A549 (cell line): ENCODE measurements around the gene TRUB1. TPM values are rescaled to one million over a fixed set of nuclear protein-coding genes. Genes with fewer than 3 reads are reported as not detected.

Source experiments
- ATAC-seq, 2 experiments: fragments of 200-7000 bp in 1 of 2; fragments of >200 bp in 1 of 2; cut with Nextera tagmentation in 1 of 2; cut with Tn5 transposase in 1 of 2; 3 replicates each; pipeline versions ENCODE4 v1.8.0 to v1.9.1; 2018 to 2020; ENCODE audit warnings: mild to moderate bottlenecking in 1 of 2, moderate library complexity in 1 of 2
- CTCF ChIA-PET: fragments of 300-600 bp; sonication (Branson Sonifier 250); formaldehyde crosslinking; extraction: SDS; loops from one replicate; lab custom pipeline; 2021; ENCODE audit warnings: antibody characterized with exemption, inconsistent platforms; lab: Yijun Ruan, JAX
- POLR2A ChIA-PET: fragments of 350-600 bp; formaldehyde crosslinking; extraction: SDS; loops from one replicate; lab custom pipeline; 2021; ENCODE audit warnings: antibody characterized with exemption, inconsistent platforms; lab: Yijun Ruan, JAX
- DNase-seq, 2 experiments: peaks; one replicate each; pipeline versions ENCODE4 v3.0.0 to v3.0.0-alpha.2; 2011 to 2016; ENCODE audit warnings: low read depth in 1 of 2, low spot score in 1 of 2
- FAIRE-seq: peaks from 2 replicates; lab custom pipeline; 2011; peaks lifted over from hg19 to GRCh38; lab: Jason Lieb, UNC
- H3K27ac ChIP-seq, 2 experiments: fragments of >200 bp; sonication (Bioruptor Twin); formaldehyde crosslinking; 3 replicates each; pipeline ENCODE4 v1.5.1; 2016 to 2017
- H3K4me1 ChIP-seq: fragments of >200 bp; sonication (Bioruptor Twin); formaldehyde crosslinking; 3 replicates; pipeline ENCODE4 v1.6.1; 2016
- H3K4me2 ChIP-seq: fragments of >200 bp; sonication (Bioruptor Twin); formaldehyde crosslinking; 3 replicates; pipeline ENCODE4 v1.6.1; 2016
- H3K4me3 ChIP-seq: fragments of >200 bp; sonication (Bioruptor Twin); formaldehyde crosslinking; 3 replicates; pipeline ENCODE4 v1.5.1; 2016
- H3K9me3 ChIP-seq: fragments of >200 bp; sonication (Bioruptor Twin); formaldehyde crosslinking; 3 replicates; pipeline ENCODE4 v1.6.1; 2016
- BHLHE40 ChIP-seq: IDR thresholded peaks from 2 replicates; pipeline ENCODE4 v1.6.1; 2012; ENCODE audit warnings: low read depth, low read length, inconsistent platforms
- CEBPB ChIP-seq, 2 experiments: fragments of >200 bp in 1 of 2; sonication (Bioruptor Twin) in 1 of 2; formaldehyde crosslinking in 1 of 2; IDR thresholded peaks; 2 replicates each; pipeline ENCODE4 v1.6.1; 2012 to 2016
- CHD4 ChIP-seq: fragments of 200-600 bp; sonication (generic); IDR thresholded peaks from 2 replicates; pipeline ENCODE4 v1.6.1; 2016; ENCODE audit warnings: antibody characterized with exemption, mild to moderate bottlenecking, borderline replicate concordance
- EHF ChIP-seq: fragments of 250-450 bp; sonication (Bioruptor Pico); IDR thresholded peaks from 2 replicates; pipeline ENCODE4 v1.5.0; 2020; ENCODE audit warnings: mild to moderate bottlenecking
- ESRRA ChIP-seq: fragments of 150-350 bp; IDR thresholded peaks from 2 replicates; pipeline ENCODE4 v1.6.1; 2014; ENCODE audit warnings: mild to moderate bottlenecking, low read length, borderline replicate concordance
- FOSB ChIP-seq: fragments of 250-450 bp; sonication (Bioruptor Pico); IDR thresholded peaks from 2 replicates; pipeline ENCODE4 v1.5.0; 2020; ENCODE audit warnings: mild to moderate bottlenecking, moderate library complexity
- FOSL2 ChIP-seq, 2 experiments: fragments of 450-650 bp in 1 of 2; fragments of >200 bp in 1 of 2; sonication (Bioruptor Twin) in 1 of 2; formaldehyde crosslinking; IDR thresholded peaks; 2 replicates each; pipeline versions ENCODE4 v1.5.0 to v1.6.1; 2016 to 2020; ENCODE audit warnings: mild to moderate bottlenecking in 1 of 2, moderate library complexity in 1 of 2
- HDAC2 ChIP-seq: fragments of 200-600 bp; sonication (generic); IDR thresholded peaks from 2 replicates; pipeline ENCODE4 v1.6.1; 2016
- HOXA7 ChIP-seq: fragments of 250-450 bp; sonication (Bioruptor Pico); IDR thresholded peaks from 2 replicates; pipeline ENCODE4 v1.5.0; 2020; ENCODE audit warnings: mild to moderate bottlenecking, moderate library complexity
- HOXB13 ChIP-seq: fragments of 250-450 bp; sonication (Bioruptor Pico); IDR thresholded peaks from 2 replicates; pipeline ENCODE4 v1.5.0; 2020; ENCODE audit warnings: low read depth, mild to moderate bottlenecking, moderate library complexity
- KDM5A ChIP-seq: fragments of 200-600 bp; sonication (generic); IDR thresholded peaks from 2 replicates; pipeline ENCODE4 v1.6.1; 2016; ENCODE audit warnings: antibody characterized with exemption, mild to moderate bottlenecking
- MAZ ChIP-seq: fragments of 150-350 bp; IDR thresholded peaks from 2 replicates; pipeline ENCODE4 v1.6.1; 2014; ENCODE audit warnings: antibody characterized with exemption, low read depth, low read length, borderline replicate concordance
- RAD21 ChIP-seq, 2 experiments: fragments of >200 bp in 1 of 2; sonication (Bioruptor Twin) in 1 of 2; formaldehyde crosslinking in 1 of 2; IDR thresholded peaks in 1 of 2; conservative IDR thresholded peaks in 1 of 2; 2 replicates in 1 of 2; 3 replicates in 1 of 2; pipeline ENCODE4 v1.6.1; 2012 to 2018; ENCODE audit warnings: inconsistent platforms in 1 of 2
- ZC3H11A ChIP-seq: fragments of 450-650 bp; IDR thresholded peaks from 2 replicates; pipeline ENCODE4 v1.6.1; 2014; ENCODE audit warnings: antibody characterized with exemption, mild to moderate bottlenecking
- ZFP36 ChIP-seq: fragments of 450-650 bp; IDR thresholded peaks from 2 replicates; pipeline ENCODE4 v1.6.1; 2014; ENCODE audit warnings: borderline replicate concordance; ENCODE audit not compliant: partially characterized antibody
- WGBS: methylation state at CpG from one replicate; pipeline ENCODE4 v1.1.6; 2017; ENCODE audit errors: missing lambda C conversion rate; 5-methylcytosine and 5-hydroxymethylcytosine counted together
- polyA plus RNA-seq, 4 experiments: library from polyadenylated mRNA; depleted of rRNA in 3 of 4; stranded (reverse); fragments of >200 nt; fragmentation: RNase III in 1 of 4; extraction: RNeasy Plus Mini Kit Qiagen cat#74134 plus additional on column Dnase treatment in 1 of 4; gene quantifications; 2 replicates in 3 of 4; 3 replicates in 1 of 4; pipeline ENCODE4 v1.2.3, GENCODE V29; 2011 to 2017
- TF ChIP-seq, protein P1 (sequence below): fragments of 150-350 bp; IDR thresholded peaks from 2 replicates; pipeline ENCODE4 v1.6.1; 2014; ENCODE audit warnings: low read depth, mild to moderate bottlenecking, low read length
- TF ChIP-seq, protein P2 (sequence below): IDR thresholded peaks from 2 replicates; pipeline ENCODE4 v1.6.1; 2012; ENCODE audit warnings: low read depth, borderline replicate concordance
- TF ChIP-seq, protein P3 (sequence below): fragments of >200 bp; sonication (Bioruptor Twin); formaldehyde crosslinking; IDR thresholded peaks from 3 replicates; pipeline ENCODE4 v1.6.1; 2016
- TF ChIP-seq, protein P4 (sequence below): IDR thresholded peaks from 2 replicates; pipeline ENCODE4 v1.6.1; 2012
- TF ChIP-seq, protein P5 (sequence below): fragments of 200-600 bp; sonication (generic); IDR thresholded peaks from 2 replicates; pipeline ENCODE4 v1.6.1; 2016; ENCODE audit warnings: antibody characterized with exemption, mild to moderate bottlenecking, moderate library complexity

Gene TRUB1
- polyA plus RNA-seq, 2 of the 4 experiments (the other 2 are of a cell fraction) = 19.5 to 40.4 TPM

DNA sequence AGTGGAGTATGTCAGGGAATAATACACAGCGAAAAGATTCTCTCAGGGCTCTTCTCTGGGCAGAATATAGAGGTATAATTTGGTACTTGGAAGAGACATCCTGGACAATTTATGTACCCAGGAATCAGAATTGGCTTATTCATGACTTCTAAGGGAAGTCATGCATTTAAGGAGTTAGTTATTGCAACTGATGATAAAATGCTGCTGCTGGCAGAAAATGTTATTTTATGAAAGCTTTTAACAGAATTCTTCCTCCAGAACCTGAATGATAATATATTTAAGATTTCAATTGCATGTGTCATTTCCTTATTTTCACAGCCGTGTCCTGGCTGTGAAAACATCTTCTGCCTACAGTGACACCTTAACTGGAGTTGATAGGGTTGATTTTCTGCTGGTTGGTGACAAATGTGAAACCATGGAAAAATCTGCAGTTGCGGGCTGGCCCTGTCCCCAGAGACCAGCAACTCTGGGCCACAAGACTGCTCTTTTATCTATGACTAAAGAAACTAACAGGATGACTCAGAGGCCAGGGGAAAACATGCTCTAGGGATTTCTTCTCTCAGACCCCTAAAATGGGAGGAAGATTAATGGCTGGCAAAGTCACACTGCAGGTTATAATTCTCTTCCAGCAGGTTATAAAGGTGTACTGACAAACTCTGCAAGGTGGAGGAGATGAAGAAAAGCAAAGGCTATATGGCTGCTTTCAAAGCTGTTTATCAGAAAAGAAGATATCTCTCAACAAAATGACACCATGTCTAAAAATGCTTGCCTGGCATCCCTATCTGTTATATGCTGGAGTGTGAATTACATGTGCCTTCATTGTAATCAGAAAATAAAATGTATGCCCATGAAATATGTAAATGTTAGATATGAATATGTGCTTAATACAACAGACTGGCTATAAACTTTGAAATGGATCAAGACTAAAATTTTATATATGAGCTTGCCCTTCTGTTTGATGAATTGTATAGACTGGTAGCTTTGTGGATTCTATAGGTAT lies 12.1 kb upstream of the TRUB1 start:
- no peak for TF ChIP-seq FOSL2 (IDR thresholded peaks at IDR 0.05)
- peak; percentile 49; the same call in 1 of the 2 replicates for TF ChIP-seq FOSL2 (CRISPR knock-in tag; IDR thresholded peaks at IDR 0.05)
- TF ChIP-seq BHLHE40 = no peak
- TF ChIP-seq, protein P1, sequence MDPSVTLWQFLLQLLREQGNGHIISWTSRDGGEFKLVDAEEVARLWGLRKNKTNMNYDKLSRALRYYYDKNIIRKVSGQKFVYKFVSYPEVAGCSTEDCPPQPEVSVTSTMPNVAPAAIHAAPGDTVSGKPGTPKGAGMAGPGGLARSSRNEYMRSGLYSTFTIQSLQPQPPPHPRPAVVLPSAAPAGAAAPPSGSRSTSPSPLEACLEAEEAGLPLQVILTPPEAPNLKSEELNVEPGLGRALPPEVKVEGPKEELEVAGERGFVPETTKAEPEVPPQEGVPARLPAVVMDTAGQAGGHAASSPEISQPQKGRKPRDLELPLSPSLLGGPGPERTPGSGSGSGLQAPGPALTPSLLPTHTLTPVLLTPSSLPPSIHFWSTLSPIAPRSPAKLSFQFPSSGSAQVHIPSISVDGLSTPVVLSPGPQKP = no peak
- TF ChIP-seq, all 56 proteins: peak for 1
- Histone ChIP-seq H3K27ac (peak overlapping the region in 1 of 2 experiments; percentile 39; a peak in 1 of 6 replicates), H3K4me3 (no peak overlapping the region), H3K4me2 (peak overlapping the region; percentile 36), H3K9me3 (no peaks in the 10 kb centered on the region), H3K4me1 (peaks cover 12% of the 10 kb centered on the region)
- peak; percentile 53 to 64; a peak in 3 of 6 replicates for ATAC-seq
- DNase-seq = no peak
- CTCF ChIA-PET = interaction anchor here (1.5 kb wide), 1 partner anchor 49 kb away, joined by 5 read pairs; no protein-coding TSS in a partner anchor
- no peak for FAIRE-seq
- WGBS = 27% methylated on average over 3 of the region's 3 CpGs
- POLR2A ChIA-PET = no interaction called here

DNA sequence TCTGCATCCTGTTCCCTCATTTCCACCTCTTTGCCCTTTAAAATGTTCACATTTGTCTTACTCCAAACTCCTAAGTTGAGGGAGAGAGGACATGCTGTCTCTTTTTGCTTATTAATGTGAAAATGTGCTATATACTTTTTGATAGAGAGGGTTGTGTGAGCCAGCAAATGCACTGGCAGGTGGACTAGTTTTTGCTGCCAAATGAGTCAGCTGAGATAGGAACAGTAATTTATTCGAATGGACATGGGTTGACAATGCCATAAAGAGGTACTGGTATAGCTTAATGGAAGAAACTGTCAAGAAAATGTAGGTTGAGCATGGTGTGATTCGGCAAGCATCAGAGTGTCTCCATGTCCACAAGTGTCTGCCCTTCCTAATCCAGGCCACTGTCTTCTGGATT lies 9.2 kb upstream of the TRUB1 start:
- Histone ChIP-seq H3K27ac (no peak overlapping the region), H3K9me3 (no peaks in the 10 kb centered on the region; the same call in 2 of the 3 replicates), H3K4me3 (no peak overlapping the region), H3K4me1 (peaks cover 12% of the 10 kb centered on the region)
- POLR2A ChIA-PET = no interaction called here
- TF ChIP-seq KDM5A (no peak), ZC3H11A (no peak), RAD21 (conservative IDR thresholded peaks at IDR 0.05 in 1 of 2, IDR thresholded peaks at IDR 0.05 in 1 of 2) (no peak), FOSL2 (IDR thresholded peaks at IDR 0.05) (no peak), FOSL2 (CRISPR knock-in tag; IDR thresholded peaks at IDR 0.05) (no peak), ESRRA (no peak), FOSB (CRISPR knock-in tag) (no peak), ZFP36 (no peak), EHF (no peak), MAZ (no peak), HDAC2 (no peak), HOXB13 (CRISPR knock-in tag) (no peak), CEBPB (IDR thresholded peaks at IDR 0.05) (no peak), HOXA7 (CRISPR knock-in tag) (no peak), CHD4 (no peak)
- TF ChIP-seq, protein P2, sequence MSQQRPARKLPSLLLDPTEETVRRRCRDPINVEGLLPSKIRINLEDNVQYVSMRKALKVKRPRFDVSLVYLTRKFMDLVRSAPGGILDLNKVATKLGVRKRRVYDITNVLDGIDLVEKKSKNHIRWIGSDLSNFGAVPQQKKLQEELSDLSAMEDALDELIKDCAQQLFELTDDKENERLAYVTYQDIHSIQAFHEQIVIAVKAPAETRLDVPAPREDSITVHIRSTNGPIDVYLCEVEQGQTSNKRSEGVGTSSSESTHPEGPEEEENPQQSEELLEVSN = no peak
- TF ChIP-seq, protein P3, sequence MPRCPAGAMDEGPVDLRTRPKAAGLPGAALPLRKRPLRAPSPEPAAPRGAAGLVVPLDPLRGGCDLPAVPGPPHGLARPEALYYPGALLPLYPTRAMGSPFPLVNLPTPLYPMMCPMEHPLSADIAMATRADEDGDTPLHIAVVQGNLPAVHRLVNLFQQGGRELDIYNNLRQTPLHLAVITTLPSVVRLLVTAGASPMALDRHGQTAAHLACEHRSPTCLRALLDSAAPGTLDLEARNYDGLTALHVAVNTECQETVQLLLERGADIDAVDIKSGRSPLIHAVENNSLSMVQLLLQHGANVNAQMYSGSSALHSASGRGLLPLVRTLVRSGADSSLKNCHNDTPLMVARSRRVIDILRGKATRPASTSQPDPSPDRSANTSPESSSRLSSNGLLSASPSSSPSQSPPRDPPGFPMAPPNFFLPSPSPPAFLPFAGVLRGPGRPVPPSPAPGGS = no peak
- TF ChIP-seq, protein P4, sequence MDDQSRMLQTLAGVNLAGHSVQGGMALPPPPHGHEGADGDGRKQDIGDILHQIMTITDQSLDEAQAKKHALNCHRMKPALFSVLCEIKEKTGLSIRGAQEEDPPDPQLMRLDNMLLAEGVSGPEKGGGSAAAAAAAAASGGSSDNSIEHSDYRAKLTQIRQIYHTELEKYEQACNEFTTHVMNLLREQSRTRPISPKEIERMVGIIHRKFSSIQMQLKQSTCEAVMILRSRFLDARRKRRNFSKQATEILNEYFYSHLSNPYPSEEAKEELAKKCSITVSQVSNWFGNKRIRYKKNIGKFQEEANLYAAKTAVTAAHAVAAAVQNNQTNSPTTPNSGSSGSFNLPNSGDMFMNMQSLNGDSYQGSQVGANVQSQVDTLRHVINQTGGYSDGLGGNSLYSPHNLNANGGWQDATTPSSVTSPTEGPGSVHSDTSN = no peak
- TF ChIP-seq, protein P5, sequence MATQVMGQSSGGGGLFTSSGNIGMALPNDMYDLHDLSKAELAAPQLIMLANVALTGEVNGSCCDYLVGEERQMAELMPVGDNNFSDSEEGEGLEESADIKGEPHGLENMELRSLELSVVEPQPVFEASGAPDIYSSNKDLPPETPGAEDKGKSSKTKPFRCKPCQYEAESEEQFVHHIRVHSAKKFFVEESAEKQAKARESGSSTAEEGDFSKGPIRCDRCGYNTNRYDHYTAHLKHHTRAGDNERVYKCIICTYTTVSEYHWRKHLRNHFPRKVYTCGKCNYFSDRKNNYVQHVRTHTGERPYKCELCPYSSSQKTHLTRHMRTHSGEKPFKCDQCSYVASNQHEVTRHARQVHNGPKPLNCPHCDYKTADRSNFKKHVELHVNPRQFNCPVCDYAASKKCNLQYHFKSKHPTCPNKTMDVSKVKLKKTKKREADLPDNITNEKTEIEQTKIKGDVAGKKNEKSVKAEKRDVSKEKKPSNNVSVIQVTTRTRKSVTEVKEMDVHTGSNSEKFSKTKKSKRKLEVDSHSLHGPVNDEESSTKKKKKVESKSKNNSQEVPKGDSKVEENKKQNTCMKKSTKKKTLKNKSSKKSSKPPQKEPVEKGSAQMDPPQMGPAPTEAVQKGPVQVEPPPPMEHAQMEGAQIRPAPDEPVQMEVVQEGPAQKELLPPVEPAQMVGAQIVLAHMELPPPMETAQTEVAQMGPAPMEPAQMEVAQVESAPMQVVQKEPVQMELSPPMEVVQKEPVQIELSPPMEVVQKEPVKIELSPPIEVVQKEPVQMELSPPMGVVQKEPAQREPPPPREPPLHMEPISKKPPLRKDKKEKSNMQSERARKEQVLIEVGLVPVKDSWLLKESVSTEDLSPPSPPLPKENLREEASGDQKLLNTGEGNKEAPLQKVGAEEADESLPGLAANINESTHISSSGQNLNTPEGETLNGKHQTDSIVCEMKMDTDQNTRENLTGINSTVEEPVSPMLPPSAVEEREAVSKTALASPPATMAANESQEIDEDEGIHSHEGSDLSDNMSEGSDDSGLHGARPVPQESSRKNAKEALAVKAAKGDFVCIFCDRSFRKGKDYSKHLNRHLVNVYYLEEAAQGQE = no peak
- TF ChIP-seq, all 56 proteins: peak for 0
- CTCF ChIA-PET = no interaction called here
- DNase-seq (no peak), ATAC-seq (no peak), FAIRE-seq (no peak)
- WGBS = 50% methylated on average over 2 of the region's 2 CpGs
- H3K4me2 ChIP-seq = no peak overlapping the region
